ENCODE measurements around the gene FKBP6. TPM values are rescaled to one million over a fixed set of nuclear protein-coding genes. Genes with fewer than 3 reads are reported as not detected.

Gene FKBP6
- total and polyA plus RNA-seq, 2 of the 13 experiments (the other 11 are each of a cell fraction or from before 2014, with no cell fraction given) = 0.07 to 0.20 TPM

DNA sequence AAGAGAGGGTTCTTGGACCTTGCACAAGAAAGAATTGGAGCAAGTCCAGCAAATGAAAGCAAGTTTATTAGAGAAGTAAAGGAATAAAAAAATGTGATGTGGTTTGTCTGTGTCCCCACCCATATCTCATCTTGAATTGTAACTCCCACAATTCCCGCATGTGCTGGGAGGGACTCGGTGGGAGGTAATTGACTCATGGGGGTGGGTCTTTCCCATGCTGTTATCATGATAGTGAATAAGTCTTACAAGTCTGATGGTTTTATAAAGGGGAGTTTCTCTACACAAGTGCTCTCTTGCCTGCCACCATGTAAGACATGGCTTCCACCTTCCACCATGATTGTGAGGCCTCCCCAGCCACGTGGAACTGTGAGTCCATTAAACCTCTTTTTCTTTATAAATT lies 66.5 kb downstream of the FKBP6 start:
- Histone ChIP-seq H3K27ac (ENCODE audit: extremely low read length, insufficient read depth, low read length) (no peak overlapping the region), H3K9ac (ENCODE audit: insufficient read depth, low read depth, low read length) (no peak overlapping the region), H3K27me3 (ENCODE audit: control insufficient read depth in 1 of 2, insufficient read depth in 2 of 2, low read length in 2 of 2) (peaks cover 0 to 7% of the 10 kb centered on the region in 2 experiments; a peak in 3 of 5 replicates), H3K79me2 (ENCODE audit: insufficient read depth, low read length) (no peaks in the 10 kb centered on the region), H3K36me3 (replicated peaks in 1 of 2; ENCODE audit: control insufficient read depth in 1 of 2, insufficient read depth in 2 of 2, low read length in 2 of 2) (no peaks in the 10 kb centered on the region), H3K4me2 (ENCODE audit: low read depth, low read length) (no peak overlapping the region), H4K20me1 (ENCODE audit: insufficient read depth, low read length) (no peaks in the 10 kb centered on the region), H3K4me1 (ENCODE audit: insufficient read depth, low read length) (peaks cover 9% of the 10 kb centered on the region), H3K9me3 (ENCODE audit: low read length) (no peaks in the 10 kb centered on the region), H2AFZ (ENCODE audit: low read length) (no peak overlapping the region), H3K4me3 (replicated peaks in 1 of 3; ENCODE audit: insufficient read depth in 1 of 3, low read depth in 2 of 3, low read length in 3 of 3) (no peak overlapping the region)
- 67% methylated on average over 3 of the region's 3 CpGs for WGBS (ENCODE audit: low lambda C conversion rate)
- FAIRE-seq (no peak), DNase-seq (ENCODE audit: low spot score) (no peak), ATAC-seq (no peak)
- TF ChIP-seq SIN3A (IDR thresholded peaks at IDR 0.05; ENCODE audit: borderline replicate concordance, low read depth, low read length) (no peak), MED13 (CRISPR knock-in tag; IDR thresholded peaks at IDR 0.05) (no peak), ZNF503 (CRISPR knock-in tag; IDR thresholded peaks at IDR 0.05) (no peak), E2F5 (CRISPR knock-in tag; conservative IDR thresholded peaks at IDR 0.05) (no peak), EEA1 (CRISPR knock-in tag; IDR thresholded peaks at IDR 0.05; ENCODE audit: borderline replicate concordance) (no peak), PHB2 (IDR thresholded peaks at IDR 0.05; ENCODE audit: partially characterized antibody) (no peak), ZSCAN31 (CRISPR knock-in tag; IDR thresholded peaks at IDR 0.05; ENCODE audit: low read depth) (no peak), CENPBD1 (CRISPR knock-in tag; IDR thresholded peaks at IDR 0.05; ENCODE audit: borderline replicate concordance, low read depth) (no peak), IKZF4 (CRISPR knock-in tag; IDR thresholded peaks at IDR 0.05; ENCODE audit: borderline replicate concordance, low read depth, not compliant biosample characterization) (no peak)
- ChIA-PET CTCF (ENCODE audit: low intra/inter-chr PET ratio, low total read pairs) (no interaction called here), POLR2A (no interaction called here)
- no TSS peak for BruUV-seq (replicated peaks)
- intact Hi-C loops (cut with micrococcal nuclease; ENCODE audit: unreplicated experiment) (no loop called here), in situ Hi-C loops (cut with HindIII; ENCODE audit: extremely low pct_ligation_motif_present, low pct_unique_long_range_greater_than_20kb) (no loop called here)

All from HepG2 (cell line).